Measurements from ENCODE around the gene OCA2.

DNA sequence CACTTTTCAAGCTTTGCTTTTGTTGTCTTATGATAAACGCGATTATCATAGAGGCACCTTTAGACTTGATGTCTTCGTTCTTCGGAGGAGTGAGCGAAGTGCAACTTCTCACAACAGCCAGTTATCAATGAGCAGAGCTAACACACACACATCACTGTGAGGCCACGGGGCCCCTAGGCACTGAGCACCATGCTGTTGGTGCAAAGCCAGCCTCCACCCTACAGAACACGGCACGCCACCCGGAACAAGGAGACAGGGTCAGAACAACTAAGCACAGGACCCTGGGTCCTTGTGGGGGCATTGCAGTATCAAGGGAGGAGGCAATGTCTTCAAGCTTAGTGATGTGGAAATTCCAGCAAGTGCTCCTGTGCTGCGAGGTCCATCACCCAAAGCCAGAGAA, 244.5 kb downstream of the OCA2 start:
- TF ChIP-seq, protein P1, sequence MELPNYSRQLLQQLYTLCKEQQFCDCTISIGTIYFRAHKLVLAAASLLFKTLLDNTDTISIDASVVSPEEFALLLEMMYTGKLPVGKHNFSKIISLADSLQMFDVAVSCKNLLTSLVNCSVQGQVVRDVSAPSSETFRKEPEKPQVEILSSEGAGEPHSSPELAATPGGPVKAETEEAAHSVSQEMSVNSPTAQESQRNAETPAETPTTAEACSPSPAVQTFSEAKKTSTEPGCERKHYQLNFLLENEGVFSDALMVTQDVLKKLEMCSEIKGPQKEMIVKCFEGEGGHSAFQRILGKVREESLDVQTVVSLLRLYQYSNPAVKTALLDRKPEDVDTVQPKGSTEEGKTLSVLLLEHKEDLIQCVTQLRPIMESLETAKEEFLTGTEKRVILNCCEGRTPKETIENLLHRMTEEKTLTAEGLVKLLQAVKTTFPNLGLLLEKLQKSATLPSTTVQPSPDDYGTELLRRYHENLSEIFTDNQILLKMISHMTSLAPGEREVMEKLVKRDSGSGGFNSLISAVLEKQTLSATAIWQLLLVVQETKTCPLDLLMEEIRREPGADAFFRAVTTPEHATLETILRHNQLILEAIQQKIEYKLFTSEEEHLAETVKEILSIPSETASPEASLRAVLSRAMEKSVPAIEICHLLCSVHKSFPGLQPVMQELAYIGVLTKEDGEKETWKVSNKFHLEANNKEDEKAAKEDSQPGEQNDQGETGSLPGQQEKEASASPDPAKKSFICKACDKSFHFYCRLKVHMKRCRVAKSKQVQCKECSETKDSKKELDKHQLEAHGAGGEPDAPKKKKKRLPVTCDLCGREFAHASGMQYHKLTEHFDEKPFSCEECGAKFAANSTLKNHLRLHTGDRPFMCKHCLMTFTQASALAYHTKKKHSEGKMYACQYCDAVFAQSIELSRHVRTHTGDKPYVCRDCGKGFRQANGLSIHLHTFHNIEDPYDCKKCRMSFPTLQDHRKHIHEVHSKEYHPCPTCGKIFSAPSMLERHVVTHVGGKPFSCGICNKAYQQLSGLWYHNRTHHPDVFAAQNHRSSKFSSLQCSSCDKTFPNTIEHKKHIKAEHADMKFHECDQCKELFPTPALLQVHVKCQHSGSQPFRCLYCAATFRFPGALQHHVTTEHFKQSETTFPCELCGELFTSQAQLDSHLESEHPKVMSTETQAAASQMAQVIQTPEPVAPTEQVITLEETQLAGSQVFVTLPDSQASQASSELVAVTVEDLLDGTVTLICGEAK (IDR thresholded peaks at IDR 0.05) = no peak
- TF ChIP-seq, protein P1 (CRISPR knock-in tag; IDR thresholded peaks at IDR 0.05) = no peak
- TF ChIP-seq, protein P2, sequence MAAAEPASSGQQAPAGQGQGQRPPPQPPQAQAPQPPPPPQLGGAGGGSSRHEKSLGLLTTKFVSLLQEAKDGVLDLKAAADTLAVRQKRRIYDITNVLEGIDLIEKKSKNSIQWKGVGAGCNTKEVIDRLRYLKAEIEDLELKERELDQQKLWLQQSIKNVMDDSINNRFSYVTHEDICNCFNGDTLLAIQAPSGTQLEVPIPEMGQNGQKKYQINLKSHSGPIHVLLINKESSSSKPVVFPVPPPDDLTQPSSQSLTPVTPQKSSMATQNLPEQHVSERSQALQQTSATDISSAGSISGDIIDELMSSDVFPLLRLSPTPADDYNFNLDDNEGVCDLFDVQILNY (CRISPR knock-in tag; conservative IDR thresholded peaks at IDR 0.05) = no peak
- TF ChIP-seq SRF (IDR thresholded peaks at IDR 0.05; ENCODE audit: low read depth, low read length) (no peak), ATF1 (CRISPR knock-in tag; IDR thresholded peaks at IDR 0.05) (no peak)

Measured in HepG2 (cell line).